Dermis blood vessel endothelial cell (primary cell): ENCODE measurements around the gene PRPH2. TPM values are rescaled to one million over a fixed set of nuclear protein-coding genes. Genes with fewer than 3 reads are reported as not detected.
"Not testable (repeated sequence)": the region's sequence is repeated elsewhere in the genome, so short reads cannot be mapped to it uniquely, and the experiment has no call there.

Experiments used
- DNase-seq: peaks from one replicate; pipeline ENCODE4 v3.0.0; 2010
- total RNA-seq: library from RNA; depleted of rRNA; stranded (reverse); fragments of >200 nt; gene quantifications from 2 replicates; pipeline ENCODE4 v1.2.3, GENCODE V29; 2014

The PRPH2 gene
- total RNA-seq, 1 donor from 2014 or later: 0.17 TPM

GRCh38 chr6:42740725-42741124 is 18.3 kb upstream of the PRPH2 start:
- DNase-seq: no peak

GRCh38 chr6:42735976-42736375 is 13.6 kb upstream of the PRPH2 start:
- no peak for DNase-seq

DNA sequence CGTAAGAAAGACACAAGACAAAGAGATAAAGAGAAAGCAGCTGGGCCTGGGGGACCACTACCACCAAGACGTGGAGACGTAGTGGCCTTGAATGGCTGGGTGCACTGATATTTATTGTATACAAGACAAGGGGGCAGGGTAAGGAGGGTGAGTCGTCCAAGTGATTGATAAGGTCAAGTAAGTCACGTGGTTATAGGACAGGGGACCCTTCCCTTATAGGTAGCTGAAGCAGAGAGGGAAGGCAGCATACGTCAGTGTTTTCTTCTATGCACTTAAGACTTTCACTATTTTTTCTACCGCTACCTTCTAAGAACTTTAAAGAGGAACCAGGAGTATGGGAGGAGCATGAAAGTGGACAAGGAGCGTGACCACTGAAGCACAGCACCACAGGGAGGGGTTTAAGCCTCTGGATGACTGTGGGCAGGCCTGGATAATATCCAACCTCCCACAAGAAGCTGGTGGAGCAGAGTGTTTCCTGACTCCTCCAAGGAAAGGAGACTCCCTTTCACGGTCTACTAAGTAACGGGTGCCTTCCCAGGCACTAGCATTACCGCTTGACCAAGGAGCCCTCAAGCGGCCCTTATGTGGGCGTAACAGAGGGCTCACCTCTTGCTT is 11.6 kb upstream of the PRPH2 start:
- not testable (repeated sequence) for DNase-seq

GRCh38 chr6:42729731-42730130 is 7.3 kb upstream of the PRPH2 start:
- no peak for DNase-seq

DNA sequence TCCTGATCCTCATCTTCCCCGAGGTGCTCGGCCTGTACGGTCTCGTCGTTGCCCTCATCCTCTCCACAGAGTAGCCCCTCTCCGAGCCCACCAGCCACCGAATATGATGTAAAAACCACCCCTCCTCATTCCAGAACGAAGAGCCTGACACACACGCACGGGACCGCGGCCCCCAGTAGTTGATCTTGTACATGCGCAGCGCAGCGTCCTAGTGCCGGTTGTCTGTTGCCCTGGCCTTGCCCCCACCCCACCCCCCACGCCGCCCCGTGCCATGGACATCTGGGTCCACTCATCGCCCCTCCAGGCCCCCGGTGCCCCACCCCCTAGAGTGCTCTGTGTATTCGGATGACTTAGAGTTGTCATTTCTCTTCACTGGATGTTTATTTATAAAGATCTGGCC is 5.2 kb upstream of the PRPH2 start:
- DNase-seq: peak; percentile 27

- peak; percentile 65 for DNase-seq
Measured at GRCh38 chr6:42727087-42727611, 4.8 kb upstream of the PRPH2 start.

DNA sequence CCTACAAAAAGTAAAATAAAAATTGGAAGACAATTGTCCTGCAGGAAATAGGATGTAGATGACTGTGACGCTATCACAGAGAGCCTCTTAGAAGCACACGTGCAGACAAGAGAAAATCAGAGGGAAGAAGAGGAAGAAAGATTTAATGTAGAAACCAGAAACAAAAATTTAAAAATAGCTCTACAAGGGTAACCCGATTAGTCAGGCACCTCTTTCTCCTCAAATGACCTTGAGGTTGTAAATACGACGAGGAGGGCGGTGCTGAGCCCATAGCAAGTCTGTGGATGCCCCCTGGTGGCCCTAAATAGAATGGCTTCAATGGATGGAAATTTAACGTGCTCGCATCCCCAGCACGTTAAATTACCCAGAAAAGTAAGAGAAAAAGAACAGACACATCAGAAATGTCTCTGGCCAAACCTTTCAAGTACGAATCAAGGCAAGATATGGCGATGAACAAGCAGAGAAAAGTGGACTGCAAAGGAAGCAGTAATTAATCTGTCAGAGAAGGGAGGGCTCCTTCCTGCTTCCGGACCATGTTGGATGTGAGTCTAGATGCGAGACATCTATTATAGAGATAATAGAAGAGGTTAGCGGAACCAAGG is 4.2 kb upstream of the PRPH2 start:
- peak; percentile 92 for DNase-seq

DNA sequence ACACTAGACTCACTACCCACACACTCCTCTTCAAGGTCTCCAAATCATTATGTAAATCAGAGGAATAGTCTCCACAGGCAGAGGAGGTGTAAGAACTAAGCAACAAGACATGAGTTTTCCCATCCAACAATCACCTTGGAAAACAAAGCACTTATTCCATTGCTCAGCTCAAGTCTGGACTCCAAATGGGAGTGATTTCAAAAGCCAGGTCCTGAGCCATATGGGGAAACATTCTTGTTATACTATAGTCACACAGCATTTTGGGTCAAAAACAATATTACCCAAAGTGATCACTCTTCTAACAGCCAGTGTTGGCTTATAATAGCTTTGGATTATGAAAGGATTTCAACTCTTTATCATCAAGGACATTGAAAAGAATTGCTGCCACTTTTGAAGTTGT is 3.6 kb upstream of the PRPH2 start:
- DNase-seq: no peak

DNA sequence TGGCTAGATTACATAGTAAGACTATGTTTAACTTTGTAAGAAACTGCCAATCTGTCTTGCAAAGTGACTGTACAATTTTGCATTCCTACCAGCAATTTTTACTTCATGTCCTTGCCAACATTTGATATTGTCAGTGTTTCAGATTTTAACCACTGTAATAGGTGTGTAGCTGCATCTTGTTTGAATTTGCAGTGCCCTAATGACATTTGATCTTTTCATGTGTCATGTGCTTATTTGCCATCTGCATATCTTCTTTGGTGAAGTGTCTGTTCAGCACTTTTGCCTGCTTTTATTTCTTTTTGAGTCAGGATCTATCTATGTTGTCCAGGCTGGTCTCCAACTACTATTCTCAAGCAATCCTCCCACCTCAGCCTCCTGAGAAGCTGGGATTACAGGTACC is 2.4 kb upstream of the PRPH2 start:
- DNase-seq: no peak

DNA sequence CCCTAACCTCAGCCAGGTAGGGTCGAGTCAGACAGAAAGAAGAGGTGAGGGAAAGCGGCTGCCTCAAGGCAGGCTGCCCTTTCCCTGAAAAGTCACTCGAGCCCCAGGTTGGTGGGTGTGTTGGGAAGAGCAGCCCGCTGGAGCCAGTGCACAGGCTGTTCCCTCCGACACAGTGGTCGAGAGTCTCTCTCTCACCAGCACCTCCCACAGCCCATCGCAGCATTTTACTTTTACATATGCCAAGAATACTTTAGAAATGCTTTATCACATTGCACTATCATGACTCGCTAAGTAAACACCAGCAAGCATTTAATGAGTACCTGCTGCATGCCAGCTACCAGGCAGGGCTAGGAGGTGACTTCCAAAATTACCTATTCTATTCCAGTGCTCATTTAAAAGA is 1.7 kb downstream of the PRPH2 start:
- DNase-seq: peak; percentile 41

- no peak for DNase-seq
Measured at GRCh38 chr6:42715871-42716270, 6.5 kb downstream of the PRPH2 start.

DNA sequence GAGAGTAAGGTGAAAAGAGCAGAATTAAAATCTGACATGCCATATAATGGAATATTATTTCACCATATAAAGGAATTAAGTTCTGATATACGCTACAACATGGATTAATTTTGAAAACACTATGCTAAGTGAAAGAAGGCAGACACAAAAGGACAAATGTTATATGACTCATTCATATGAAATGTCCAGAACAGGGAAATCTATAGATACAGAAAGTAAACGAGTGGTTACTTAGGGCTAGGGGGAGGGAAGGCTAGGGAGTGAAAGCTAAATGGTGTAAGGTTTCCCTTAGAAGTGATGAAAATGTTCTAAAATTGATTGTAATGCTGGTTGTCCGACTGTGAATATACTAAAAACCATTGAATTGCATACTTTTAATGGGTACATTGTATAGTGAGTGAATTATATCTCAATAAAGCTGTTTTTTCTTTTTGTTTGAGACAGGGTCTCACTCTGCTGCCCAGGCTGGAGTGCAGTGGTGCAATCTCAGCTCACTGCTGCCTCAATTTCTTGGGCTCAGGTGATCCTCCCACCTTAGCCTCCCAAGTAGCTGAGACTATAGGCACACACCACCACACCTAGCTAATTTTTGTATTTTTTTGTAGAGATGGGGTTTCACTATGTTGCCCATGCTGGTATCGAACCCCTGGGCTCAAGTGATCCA is 8.2 kb downstream of the PRPH2 start:
- DNase-seq: peak; percentile 47

- DNase-seq: no peak
Measured at GRCh38 chr6:42711930-42712329, 10.5 kb downstream of the PRPH2 start.

DNA sequence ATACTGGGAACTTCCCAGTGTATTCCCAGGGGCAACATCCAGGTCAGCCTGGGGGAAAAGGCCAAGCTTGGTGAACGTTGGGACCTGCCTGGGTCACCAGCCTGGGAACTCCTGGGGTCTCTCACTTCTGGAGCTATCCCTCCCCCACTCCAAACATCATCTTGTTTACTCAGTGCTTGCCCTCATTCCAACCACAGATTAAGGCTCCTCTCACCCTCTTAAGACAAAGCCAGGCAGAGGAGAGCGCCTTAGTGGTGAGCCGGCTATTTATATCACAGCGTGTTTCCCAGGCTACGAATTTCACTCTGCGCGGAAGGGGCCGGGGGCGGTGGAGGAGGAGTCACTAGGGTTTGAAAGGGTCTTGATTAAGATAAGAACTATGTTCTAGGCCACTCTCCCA is 12.1 kb downstream of the PRPH2 start:
- no peak for DNase-seq

DNA sequence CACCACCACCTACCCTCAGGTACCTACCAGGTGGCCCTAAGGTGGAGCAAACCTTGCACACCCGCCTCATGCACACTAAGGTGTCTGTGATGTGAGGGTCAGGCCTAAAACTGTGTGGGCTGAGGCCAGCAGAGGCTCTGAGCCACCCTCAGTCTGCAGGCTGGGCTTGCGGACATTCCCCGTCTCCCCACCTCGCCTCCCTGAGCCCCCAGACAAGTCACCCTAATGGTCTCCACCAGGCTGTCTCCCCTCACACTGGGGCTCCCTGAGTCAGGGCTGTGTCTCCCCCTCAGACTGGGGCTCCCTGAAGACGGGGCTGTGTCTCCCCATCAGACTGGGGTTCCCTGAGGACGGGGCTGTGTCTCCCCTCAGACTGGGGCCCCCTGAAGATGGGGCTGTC is 12.5 kb downstream of the PRPH2 start:
- DNase-seq: no peak

- DNase-seq: no peak
Measured at GRCh38 chr6:42708096-42708495, 14.3 kb downstream of the PRPH2 start.

GRCh38 chr6:42707595-42707994 is 14.8 kb downstream of the PRPH2 start:
- no peak for DNase-seq

- DNase-seq: no peak
Measured at GRCh38 chr6:42704937-42705374, 17.4 kb downstream of the PRPH2 start.

- DNase-seq: no peak
Measured at GRCh38 chr6:42704251-42704936, 18.0 kb downstream of the PRPH2 start.

- DNase-seq: not testable (repeated sequence)
Measured at GRCh38 chr6:42702786-42703185, 19.6 kb downstream of the PRPH2 start.

GRCh38 chr6:42702200-42702599 is 20.2 kb downstream of the PRPH2 start:
- DNase-seq: peak; percentile 84

DNA sequence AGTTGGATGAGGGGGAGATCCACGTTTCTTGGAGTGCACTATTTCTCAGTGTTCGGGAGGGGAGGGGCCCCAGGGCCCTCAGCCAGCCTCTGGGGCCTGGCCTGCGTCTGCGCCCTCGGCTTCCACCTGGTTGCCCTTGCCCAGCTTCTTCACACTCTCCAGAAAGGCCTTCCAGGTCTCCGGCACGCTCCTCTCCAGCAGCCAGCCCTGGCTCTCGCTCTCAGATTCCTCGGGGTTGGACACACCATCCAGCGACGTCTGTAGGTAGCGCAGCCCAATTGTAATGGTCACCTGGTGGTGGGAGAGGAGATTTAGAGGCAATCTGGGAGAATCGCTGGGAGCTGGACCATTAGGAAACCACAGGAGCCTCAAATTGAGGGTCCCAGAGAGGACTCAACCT is 24.2 kb downstream of the PRPH2 start:
- DNase-seq: no peak

DNA sequence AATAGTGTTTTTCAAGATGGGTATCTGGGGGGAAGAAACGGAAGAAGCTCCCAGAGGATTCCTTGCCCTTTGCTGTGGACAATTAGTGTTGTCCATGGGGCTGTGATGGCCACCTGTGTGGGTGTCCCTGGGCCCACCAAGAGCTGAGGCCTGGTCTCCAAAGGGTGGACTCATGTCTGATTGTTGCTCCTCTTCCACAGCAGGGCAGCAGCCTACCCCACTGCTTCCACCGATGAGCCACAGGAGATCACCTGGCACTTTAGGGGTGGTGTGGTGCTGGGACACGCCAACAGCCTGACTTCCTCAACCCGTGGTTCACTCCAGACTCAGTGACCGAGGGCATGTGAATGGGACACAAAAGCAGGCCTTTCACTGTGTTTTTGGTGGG is 25.1 kb downstream of the PRPH2 start:
- no peak for DNase-seq
